IMR-90 (cell line): ENCODE results near the gene ICAM5. TPM values are rescaled to one million over a fixed set of nuclear protein-coding genes. Genes with fewer than 3 reads are reported as not detected.

Experiments used
- ATAC-seq: fragments of 200-7000 bp; cut with Tn5 transposase; 2 replicates; pipeline ENCODE4 v1.9.1; 2020; ENCODE audit warnings: low read depth, mild to moderate bottlenecking, moderate library complexity
- BruUV-seq: library from RNA; stranded (reverse); fragments of 400-500 nt; replicated peaks from 2 replicates; lab custom pipeline; 2021; lab: Mats Ljungman, UMichigan
- CTCF ChIA-PET: fragments of 300-600 bp; formaldehyde crosslinking; extraction: SDS; loops from one replicate; lab custom pipeline; 2021; ENCODE audit warnings: antibody characterized with exemption; lab: Yijun Ruan, JAX
- POLR2A ChIA-PET: fragments of 300-600 bp; sonication (Branson Sonifier 250); formaldehyde crosslinking; loops from one replicate; lab custom pipeline; 2022; ENCODE audit warnings: antibody characterized with exemption; ENCODE audit not compliant: unreplicated experiment; lab: Charles Lee
- DNase-seq: peaks from one replicate; pipeline ENCODE4 v3.0.0; 2013
- H2AFZ ChIP-seq: replicated peaks from 2 replicates; pipeline ENCODE3; 2013; ENCODE audit warnings: low read length, mild to moderate bottlenecking; ENCODE audit not compliant: poor library complexity
- H2AK5ac ChIP-seq: 2 replicates; pipeline ENCODE4 v1.6.1; 2013; ENCODE audit warnings: low read depth, low read length, inconsistent platforms
- H2AK9ac ChIP-seq: replicated peaks from 2 replicates; pipeline ENCODE3; 2013; ENCODE audit warnings: mild to moderate bottlenecking, low read depth, low read length, moderate library complexity; ENCODE audit not compliant: poor library complexity
- H2BK120ac ChIP-seq: 2 replicates; pipeline ENCODE4 v1.6.1; 2013; ENCODE audit warnings: low read depth, low read length, inconsistent platforms
- H2BK15ac ChIP-seq: 3 replicates; pipeline ENCODE4 v1.6.1; 2013; ENCODE audit warnings: low read depth, low read length, inconsistent platforms
- H2BK20ac ChIP-seq: 2 replicates; pipeline ENCODE4 v1.6.1; 2013; ENCODE audit warnings: low read depth, mild to moderate bottlenecking, inconsistent platforms, low read length, moderate library complexity
- H2BK5ac ChIP-seq: 2 replicates; pipeline ENCODE4 v1.6.1; 2013; ENCODE audit warnings: mild to moderate bottlenecking, low read depth, low read length, inconsistent platforms; ENCODE audit not compliant: poor library complexity, severe bottlenecking
- H3K14ac ChIP-seq: replicated peaks from 2 replicates; pipeline ENCODE4 v1.6.1; 2013; ENCODE audit warnings: low read depth, low read length, inconsistent platforms
- H3K18ac ChIP-seq: 2 replicates; pipeline ENCODE4 v1.6.1; 2013; ENCODE audit warnings: low read depth, low read length, control low read depth
- H3K23ac ChIP-seq: 2 replicates; pipeline ENCODE4 v1.6.1; 2013; ENCODE audit warnings: low read depth, low read length, inconsistent platforms
- H3K27ac ChIP-seq: 2 replicates; pipeline ENCODE4 v1.5.1; 2013; ENCODE audit warnings: mild to moderate bottlenecking, control low read depth, low read length; ENCODE audit not compliant: insufficient read depth
- H3K27me3 ChIP-seq: 2 replicates; pipeline ENCODE4 v1.6.1; 2013; ENCODE audit warnings: low read length; ENCODE audit not compliant: control insufficient read depth, insufficient read depth
- H3K36me3 ChIP-seq: 2 replicates; pipeline ENCODE4 v1.6.1; 2013; ENCODE audit warnings: low read length, mixed read lengths; ENCODE audit not compliant: control insufficient read depth, insufficient read depth
- H3K4ac ChIP-seq: 2 replicates; pipeline ENCODE4 v1.6.1; 2013; ENCODE audit warnings: low read depth, low read length, inconsistent platforms
- H3K4me1 ChIP-seq: 2 replicates; pipeline ENCODE4 v1.6.1; 2013; ENCODE audit warnings: low read length, mixed read lengths; ENCODE audit not compliant: control insufficient read depth, insufficient read depth
- H3K4me2 ChIP-seq: 2 replicates; pipeline ENCODE4 v1.6.1; 2013; ENCODE audit warnings: low read depth, mild to moderate bottlenecking, control low read depth, low read length, moderate library complexity
- H3K4me3 ChIP-seq: 2 replicates; pipeline ENCODE4 v1.5.1; 2013; ENCODE audit warnings: low read depth, mild to moderate bottlenecking, control low read depth, low read length, moderate library complexity; ENCODE audit not compliant: insufficient read depth
- H3K56ac ChIP-seq: 2 replicates; pipeline ENCODE4 v1.6.1; 2013; ENCODE audit warnings: low read length, inconsistent platforms; ENCODE audit not compliant: insufficient read depth; ENCODE audit errors: extremely low read depth
- H3K79me1 ChIP-seq, 2 experiments: 2 replicates each; pipeline ENCODE4 v1.6.1; 2013; ENCODE audit warnings: low read length in 2 of 2, inconsistent platforms in 1 of 2, low read depth in 1 of 2
- H3K9ac ChIP-seq: 2 replicates; pipeline ENCODE4 v1.6.1; 2013; ENCODE audit warnings: low read depth, low read length, control low read depth
- H3K9me1 ChIP-seq: 2 replicates; pipeline ENCODE4 v1.6.1; 2013; ENCODE audit warnings: low read length, inconsistent platforms; ENCODE audit not compliant: insufficient read depth
- H3K9me3 ChIP-seq: 2 replicates; pipeline ENCODE4 v1.6.1; 2013; ENCODE audit warnings: low read length; ENCODE audit not compliant: control insufficient read depth, insufficient read depth
- H4K20me1 ChIP-seq: 2 replicates; pipeline ENCODE4 v1.6.1; 2013; ENCODE audit warnings: low read length, inconsistent platforms; ENCODE audit not compliant: insufficient read depth
- H4K5ac ChIP-seq: 2 replicates; pipeline ENCODE4 v1.6.1; 2013; ENCODE audit warnings: mild to moderate bottlenecking, low read depth, low read length, control low read depth
- H4K8ac ChIP-seq, 2 experiments: 2 replicates each; pipeline ENCODE4 v1.6.1; 2013; ENCODE audit warnings: low read depth in 2 of 2, low read length in 2 of 2, control low read depth in 1 of 2, inconsistent platforms in 1 of 2
- H4K91ac ChIP-seq: 2 replicates; pipeline ENCODE4 v1.6.1; 2013; ENCODE audit warnings: low read depth, low read length, inconsistent platforms; ENCODE audit not compliant: insufficient read depth
- FOS ChIP-seq: fragments of 150-350 bp; IDR thresholded peaks from 2 replicates; pipeline ENCODE4 v1.6.1; 2016; ENCODE audit warnings: low read depth, low read length
- MAZ ChIP-seq: IDR thresholded peaks from 2 replicates; pipeline ENCODE4 v1.6.1; 2012; ENCODE audit warnings: low read depth, mild to moderate bottlenecking, low read length, improper control_type of control experiment, moderate library complexity, borderline replicate concordance
- POLR2A ChIP-seq: IDR thresholded peaks from 2 replicates; pipeline ENCODE4 v1.6.1; 2012; ENCODE audit warnings: mild to moderate bottlenecking, low read depth, low read length
- RFX5 ChIP-seq: IDR thresholded peaks from 2 replicates; pipeline ENCODE4 v1.8.0; 2012; ENCODE audit warnings: low read depth, mild to moderate bottlenecking, low read length, moderate library complexity
- WGBS, 2 experiments: methylation state at CpG; one replicate each; pipeline versions ENCODE4 v1.1.5 to v1.1.7; 2013; ENCODE audit warnings: missing lambda C conversion rate in 2 of 2; ENCODE audit not compliant: insufficient read length in 1 of 2; ENCODE audit errors: extremely low coverage in 2 of 2; 5-methylcytosine and 5-hydroxymethylcytosine counted together
- dilution Hi-C: fragments of 300-500 bp; cut with HindIII; formaldehyde crosslinking; loops from one replicate; pipeline ENCODE4 v1.14.3; 2018; ENCODE audit warnings: low sequenced_read_pairs; ENCODE audit not compliant: unreplicated experiment
- in situ Hi-C: fragments of 300-500 bp; cut with MboI; formaldehyde crosslinking; loops from 3 replicates; pipeline ENCODE4 v1.14.3; 2019; ENCODE audit warnings: low sequenced_read_pairs, inconsistent platforms, mixed read lengths
- intact Hi-C: fragments of 100-400 bp; cut with micrococcal nuclease; formaldehyde crosslinking; loops from 2 replicates; pipeline ENCODE4 v1.10.0; 2022
- polyA plus RNA-seq, 3 experiments: library from polyadenylated mRNA; depleted of rRNA; stranded (reverse); fragments of >200 nt; gene quantifications; 2 replicates each; pipeline ENCODE4 v1.2.3, GENCODE V29; 2012; ENCODE audit warnings: low replicate concordance in 1 of 3
- total RNA-seq: library from RNA; depleted of rRNA; stranded (reverse); fragments of >200 nt; gene quantifications from 2 replicates; pipeline ENCODE4 v1.2.3, GENCODE V29; 2012
- TF ChIP-seq, protein P1 (sequence below): fragments of 150-350 bp; IDR thresholded peaks from 2 replicates; pipeline ENCODE4 v1.6.1; 2017; ENCODE audit warnings: mild to moderate bottlenecking, antibody characterized with exemption, low read length, low read depth

Gene ICAM5
- total and polyA plus RNA-seq, 2 of the 4 experiments (the other 2 are of a cell fraction), result 3.0 to 23.9 TPM

DNA sequence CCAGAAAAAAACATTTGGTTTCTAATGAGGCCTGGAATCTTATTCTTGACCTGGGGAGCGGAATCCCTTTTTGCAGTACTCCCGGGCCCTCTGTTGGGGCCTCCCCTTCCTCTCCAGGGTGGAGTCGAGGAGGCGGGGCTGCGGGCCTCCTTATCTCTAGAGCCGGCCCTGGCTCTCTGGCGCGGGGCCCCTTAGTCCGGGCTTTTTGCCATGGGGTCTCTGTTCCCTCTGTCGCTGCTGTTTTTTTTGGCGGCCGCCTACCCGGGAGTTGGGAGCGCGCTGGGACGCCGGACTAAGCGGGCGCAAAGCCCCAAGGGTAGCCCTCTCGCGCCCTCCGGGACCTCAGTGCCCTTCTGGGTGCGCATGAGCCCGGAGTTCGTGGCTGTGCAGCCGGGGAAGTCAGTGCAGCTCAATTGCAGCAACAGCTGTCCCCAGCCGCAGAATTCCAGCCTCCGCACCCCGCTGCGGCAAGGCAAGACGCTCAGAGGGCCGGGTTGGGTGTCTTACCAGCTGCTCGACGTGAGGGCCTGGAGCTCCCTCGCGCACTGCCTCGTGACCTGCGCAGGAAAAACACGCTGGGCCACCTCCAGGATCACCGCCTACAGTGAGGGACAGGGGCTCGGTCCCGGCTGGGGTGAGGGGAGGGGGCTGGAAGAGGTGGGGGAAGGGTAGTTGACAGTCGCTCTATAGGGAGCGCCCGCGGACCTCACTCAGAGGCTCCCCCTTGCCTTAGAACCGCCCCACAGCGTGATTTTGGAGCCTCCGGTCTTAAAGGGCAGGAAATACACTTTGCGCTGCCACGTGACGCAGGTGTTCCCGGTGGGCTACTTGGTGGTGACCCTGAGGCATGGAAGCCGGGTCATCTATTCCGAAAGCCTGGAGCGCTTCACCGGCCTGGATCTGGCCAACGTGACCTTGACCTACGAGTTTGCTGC is 2.7 kb upstream of the ICAM5 start, which contains the start of gene ICAM4:
TSS of gene ICAM4 (plus strand) at position 153 of the 935 bp plus-strand sequence. CDS start at position 211, 58 bp downstream.
- Histone ChIP-seq H3K36me3 (peaks cover 2% of the 10 kb centered on the region; the same call in 1 of the 2 replicates), H4K20me1 (no peaks in the 10 kb centered on the region), H3K23ac (no peak within 1 kb of the TSS), H3K56ac (no peak within 1 kb of the TSS), H3K14ac (peak within 1 kb of the TSS; percentile 29), H3K9me1 (peaks cover 12% of the 10 kb centered on the region), H3K4me2 (peak within 1 kb of the TSS; percentile 13), H3K79me1 (no peaks in the 10 kb centered on the region), H3K27ac (peak within 1 kb of the TSS; percentile 51; the same call in 1 of the 2 replicates), H2AK9ac (peak within 1 kb of the TSS; percentile 25), H2BK5ac (peak within 1 kb of the TSS; percentile 21), H3K18ac (peak within 1 kb of the TSS; percentile 47), H4K8ac (peak within 1 kb of the TSS; percentile 0 to 79; a peak in 3 of 4 replicates), H2BK20ac (peak within 1 kb of the TSS; percentile 45; the same call in 1 of the 2 replicates), H2BK120ac (peak within 1 kb of the TSS; percentile 10; the same call in 1 of the 2 replicates), H3K4me1 (peaks cover 24% of the 10 kb centered on the region), H3K4me3 (no peak within 1 kb of the TSS), H3K27me3 (no peaks in the 10 kb centered on the region; the same call in 1 of the 2 replicates), H3K4ac (peak within 1 kb of the TSS; percentile 30), H3K9me3 (no peaks in the 10 kb centered on the region), H2BK15ac (no peak within 1 kb of the TSS; the same call in 2 of the 3 replicates), H4K5ac (peak within 1 kb of the TSS; percentile 54; the same call in 1 of the 2 replicates), H2AFZ (peak within 1 kb of the TSS; percentile 81), H3K9ac (0 out of 2 replicates have a peak within 1 kb of the TSS, but pooled peaks have one; percentile 9), H2AK5ac (peak within 1 kb of the TSS; percentile 20; the same call in 1 of the 2 replicates), H4K91ac (peak within 1 kb of the TSS; percentile 63; the same call in 1 of the 2 replicates)
- DNase-seq, result peak; percentile 29
- no TSS peak for BruUV-seq
- intact Hi-C loops (no loop called here), dilution Hi-C loops (no loop called here), in situ Hi-C loops (no loop called here)
- WGBS, 2 experiments, result 26% methylated on average over 30 of the region's 59 CpGs; no CpG with 5 or more reads in 1 of the 2 experiments
- ATAC-seq, result no peak; the same call in 1 of the 2 replicates
- ChIA-PET CTCF (interaction anchor here (2.1 kb wide), 1 partner anchor 102 kb away, joined by 5 read pairs; no protein-coding TSS in a partner anchor), POLR2A (interaction anchor here (0.6 kb wide), 1 partner anchor 48 kb away, joined by 3 read pairs; no protein-coding TSS in a partner anchor)
- TF ChIP-seq POLR2A (no peak), MAZ (peak; percentile 65; the same call in 1 of the 2 replicates), FOS (no peak), RFX5 (no peak)
- TF ChIP-seq, protein P1, sequence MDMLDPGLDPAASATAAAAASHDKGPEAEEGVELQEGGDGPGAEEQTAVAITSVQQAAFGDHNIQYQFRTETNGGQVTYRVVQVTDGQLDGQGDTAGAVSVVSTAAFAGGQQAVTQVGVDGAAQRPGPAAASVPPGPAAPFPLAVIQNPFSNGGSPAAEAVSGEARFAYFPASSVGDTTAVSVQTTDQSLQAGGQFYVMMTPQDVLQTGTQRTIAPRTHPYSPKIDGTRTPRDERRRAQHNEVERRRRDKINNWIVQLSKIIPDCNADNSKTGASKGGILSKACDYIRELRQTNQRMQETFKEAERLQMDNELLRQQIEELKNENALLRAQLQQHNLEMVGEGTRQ, result no peak
